GM21390 (cell line): ENCODE measurements around the gene STK11IP.

Source experiments
- ATAC-seq: cut with Tn5 transposase; IDR thresholded peaks from one replicate; pipeline ENCODE4 v1.9.1; 2021; ENCODE audit not compliant: unreplicated experiment

The STK11IP gene

DNA sequence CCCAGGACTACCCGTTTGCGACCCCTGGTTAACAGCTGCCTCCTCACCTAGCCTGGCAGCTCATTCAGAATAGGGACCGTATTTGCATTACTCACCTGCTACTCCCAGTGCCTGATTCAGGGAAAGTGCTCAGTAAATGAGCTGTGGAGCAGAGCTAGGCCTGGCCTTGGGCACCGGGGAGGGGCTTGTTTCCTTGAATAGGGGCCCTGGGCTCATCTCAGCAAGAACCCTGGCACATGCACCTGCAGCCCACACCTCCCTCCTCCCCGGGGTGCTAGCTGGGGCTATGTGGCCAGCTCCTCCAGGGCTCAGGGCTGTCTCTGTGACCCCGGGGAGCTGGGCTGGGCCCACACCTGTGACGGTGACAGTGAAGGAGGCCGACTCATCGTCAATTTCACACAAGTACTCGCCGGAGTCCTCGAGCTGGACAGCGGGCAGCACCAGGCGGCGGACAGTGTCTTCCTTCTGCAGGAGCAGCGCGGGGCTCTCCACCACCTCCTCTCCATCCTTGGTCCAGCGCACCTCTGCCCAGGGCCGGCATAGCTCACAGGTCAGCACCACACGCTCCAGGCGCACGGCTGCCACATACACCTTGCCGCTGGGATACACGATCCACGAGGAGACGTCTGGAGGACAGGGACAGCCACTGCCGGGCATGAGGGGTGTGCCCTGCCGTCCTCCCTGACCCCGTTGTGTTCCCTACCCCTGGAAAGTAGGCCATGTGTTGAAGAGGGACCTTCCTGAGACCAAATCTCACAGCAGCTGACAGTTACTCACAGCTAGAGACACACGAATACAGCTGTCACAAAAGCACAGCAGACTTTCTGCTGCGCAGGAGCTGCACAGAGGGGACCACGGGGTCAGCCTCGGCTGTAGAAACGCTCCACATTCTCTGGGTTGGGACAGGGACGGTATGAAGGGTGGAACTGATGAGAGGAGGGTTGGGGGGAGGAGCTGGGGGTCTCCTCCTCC, 35.3 kb upstream of the STK11IP start:
- no peak for ATAC-seq

DNA sequence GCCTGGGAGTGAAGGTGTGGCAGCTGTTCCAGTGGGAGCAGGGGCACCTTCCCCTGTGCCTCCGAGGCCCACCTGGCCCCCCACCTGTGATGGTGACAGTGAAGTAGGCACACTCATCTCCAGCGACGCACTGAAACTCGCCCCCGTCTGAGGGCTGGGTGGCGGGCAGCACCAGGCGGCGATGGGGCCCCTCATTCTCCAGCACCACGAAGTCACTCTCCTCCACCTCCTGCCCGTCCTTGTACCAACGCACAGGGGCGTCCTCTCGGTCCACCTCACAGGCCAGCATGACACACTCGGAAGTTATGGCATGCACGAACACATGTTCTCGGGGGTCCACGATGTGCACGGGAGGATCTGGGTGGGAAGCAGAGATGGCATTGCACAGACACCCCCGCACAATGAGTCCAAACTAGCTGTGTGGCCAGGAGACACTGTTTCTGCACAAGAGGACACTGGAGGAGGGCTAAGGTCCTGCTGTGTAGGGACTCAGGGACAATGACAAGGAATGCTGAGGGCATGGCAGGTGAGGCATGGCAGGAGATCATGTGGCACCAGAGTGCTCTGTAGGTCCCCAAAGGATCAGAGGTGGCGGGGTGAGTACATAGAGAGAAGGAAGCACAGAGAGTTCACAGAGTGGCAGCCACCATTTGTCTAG, 34.3 kb upstream of the STK11IP start:
- no peak for ATAC-seq

DNA sequence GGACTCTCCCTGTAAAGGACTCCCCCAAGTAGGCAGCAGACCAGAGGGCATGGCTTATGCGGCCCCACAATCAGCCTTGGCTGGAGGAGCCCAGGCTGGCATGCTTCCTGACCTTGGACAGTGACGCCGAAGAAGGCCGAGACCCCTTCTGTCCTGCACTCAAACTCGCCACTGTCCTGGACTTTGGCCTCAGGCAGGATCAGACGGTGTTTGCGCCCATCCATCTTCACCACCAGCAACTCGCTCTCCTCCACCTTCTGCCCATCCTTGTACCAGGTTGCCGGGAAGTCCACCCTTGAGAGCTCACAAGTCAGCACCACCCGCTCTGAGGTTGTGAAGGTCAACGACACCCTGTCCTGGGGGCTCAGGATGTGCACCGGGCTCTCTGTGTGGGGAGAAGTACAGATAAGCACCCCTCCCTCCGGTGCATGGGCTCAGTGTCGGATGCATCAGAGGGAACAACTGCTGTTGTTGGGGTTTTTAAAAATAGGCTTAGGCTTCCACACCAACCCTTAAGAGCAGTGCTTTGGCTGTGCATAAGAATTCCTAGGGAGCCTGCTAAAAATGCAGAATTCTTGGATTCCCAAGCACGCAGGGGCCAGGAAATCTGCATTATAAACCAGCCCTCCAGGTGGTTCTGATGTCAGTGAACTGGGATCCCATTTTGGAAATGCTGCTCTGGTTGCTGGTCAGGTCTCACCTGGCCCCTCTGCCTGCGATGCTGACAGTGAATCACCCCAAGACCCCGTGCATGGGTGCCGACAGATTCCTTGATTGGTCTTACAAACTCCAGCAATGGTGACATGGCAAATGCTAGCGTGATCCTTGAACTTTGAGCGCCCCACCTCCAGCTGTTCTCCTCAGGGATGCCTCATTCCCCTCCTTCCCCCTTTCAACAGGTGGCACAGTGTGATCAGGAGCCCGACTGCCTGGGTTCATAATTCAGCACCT, 32.3 kb upstream of the STK11IP start:
- ATAC-seq: no peak

DNA sequence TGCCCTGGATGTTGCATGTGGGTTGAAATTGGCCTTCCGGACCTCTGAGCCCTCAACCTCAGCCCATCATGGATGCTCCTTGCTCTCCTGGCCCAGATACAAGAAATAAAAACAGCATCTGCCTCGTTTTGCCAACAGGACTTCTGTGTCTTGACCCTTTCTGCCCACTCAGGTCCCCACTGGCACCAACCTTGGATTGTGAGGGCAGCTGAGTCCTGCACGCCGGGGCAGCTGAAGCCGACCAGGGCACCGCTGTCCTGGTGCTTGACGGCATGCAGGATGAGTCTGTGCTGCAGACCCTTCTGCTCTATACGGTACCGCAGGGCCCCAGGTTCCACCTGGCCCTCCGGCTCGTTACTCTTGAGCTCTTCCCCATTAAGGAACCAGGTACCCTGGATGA, 31.0 kb upstream of the STK11IP start:
- ATAC-seq: no peak

DNA sequence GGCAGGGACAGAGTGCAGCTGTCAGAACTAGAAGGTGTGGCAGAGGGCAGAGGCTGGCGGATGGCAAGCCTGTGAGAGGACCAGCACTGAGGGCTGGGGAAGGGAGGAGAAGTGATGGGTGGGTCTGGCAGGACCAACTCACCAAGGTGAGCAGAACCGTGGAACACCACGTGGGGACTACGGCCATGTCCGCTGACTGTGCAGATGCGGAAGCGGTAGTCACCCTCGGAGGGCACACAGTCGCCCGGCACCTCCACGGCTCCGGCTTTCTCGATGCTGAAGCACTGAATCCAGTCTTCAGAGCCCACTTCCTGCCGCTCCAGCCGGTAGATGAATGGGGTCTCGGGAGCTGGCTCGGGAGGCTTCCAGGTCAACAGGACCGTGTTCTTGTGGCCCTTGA, 30.5 kb upstream of the STK11IP start:
- ATAC-seq: no peak

DNA sequence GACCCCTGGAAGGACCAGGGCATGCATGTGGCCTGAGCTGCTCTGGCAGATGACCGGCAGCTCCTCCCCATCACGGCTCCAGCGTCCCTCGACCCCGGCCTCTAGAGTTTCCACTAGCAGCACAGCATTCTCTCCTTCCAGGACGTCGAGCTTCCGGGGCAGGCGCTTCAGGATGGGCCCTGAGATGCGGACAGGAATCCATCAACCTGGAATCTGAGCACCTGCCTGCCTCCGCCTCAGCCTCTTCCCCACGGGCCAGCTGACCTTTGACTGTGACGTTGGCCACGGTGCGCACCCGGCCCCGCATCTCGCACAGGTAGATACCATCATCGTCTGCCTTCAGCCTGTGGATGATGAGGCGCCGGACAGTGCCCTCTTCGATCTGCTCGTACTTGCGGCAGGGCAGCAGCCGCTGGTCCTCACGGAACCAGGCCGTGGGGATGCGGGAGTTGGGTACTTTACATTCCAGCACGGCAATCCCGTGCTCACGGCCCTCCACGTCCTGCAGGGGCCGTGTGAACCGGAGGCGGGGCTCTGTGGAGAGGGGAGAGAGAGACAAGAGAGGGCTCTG, 29.8 kb upstream of the STK11IP start:
- no peak for ATAC-seq

DNA sequence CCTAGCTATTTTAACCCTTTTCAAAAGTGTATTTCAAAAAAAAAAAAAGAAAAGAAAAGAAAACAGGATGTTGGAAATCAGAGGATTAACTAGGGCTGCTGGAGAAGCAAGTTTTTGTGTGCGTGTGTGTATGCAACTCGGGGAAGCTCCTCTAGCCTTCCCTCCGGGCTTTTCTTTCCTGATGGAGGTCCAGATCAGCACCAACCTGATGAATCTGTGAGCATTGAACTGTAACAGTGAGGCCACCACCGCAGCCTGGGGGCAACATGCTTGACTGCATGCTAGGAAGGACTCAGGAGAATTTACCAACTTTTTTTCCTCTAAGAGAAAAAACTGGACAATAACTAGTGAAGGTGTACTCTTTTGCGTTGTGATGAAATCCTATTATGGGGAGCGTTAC, 28.6 kb upstream of the STK11IP start:
- no peak for ATAC-seq

DNA sequence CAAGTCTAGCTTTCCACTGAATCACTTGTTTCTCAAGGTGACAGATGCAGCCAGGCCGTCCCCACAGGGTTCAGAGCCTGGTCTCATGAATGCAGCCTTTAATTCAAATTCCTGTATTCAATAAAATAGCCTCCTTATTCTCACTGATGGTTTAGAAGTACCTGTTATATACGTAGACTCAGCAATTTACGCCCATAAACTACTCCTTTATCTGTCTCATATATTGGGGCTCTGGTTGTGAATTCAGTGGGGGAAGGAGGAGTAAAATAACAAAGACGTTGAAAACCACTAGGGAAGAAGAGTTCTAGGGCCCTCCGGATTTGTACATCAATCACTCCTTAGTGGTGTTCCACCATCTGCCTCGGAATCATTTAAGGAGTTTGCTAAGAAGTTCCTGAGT, 28.0 kb upstream of the STK11IP start:
- no peak for ATAC-seq

DNA sequence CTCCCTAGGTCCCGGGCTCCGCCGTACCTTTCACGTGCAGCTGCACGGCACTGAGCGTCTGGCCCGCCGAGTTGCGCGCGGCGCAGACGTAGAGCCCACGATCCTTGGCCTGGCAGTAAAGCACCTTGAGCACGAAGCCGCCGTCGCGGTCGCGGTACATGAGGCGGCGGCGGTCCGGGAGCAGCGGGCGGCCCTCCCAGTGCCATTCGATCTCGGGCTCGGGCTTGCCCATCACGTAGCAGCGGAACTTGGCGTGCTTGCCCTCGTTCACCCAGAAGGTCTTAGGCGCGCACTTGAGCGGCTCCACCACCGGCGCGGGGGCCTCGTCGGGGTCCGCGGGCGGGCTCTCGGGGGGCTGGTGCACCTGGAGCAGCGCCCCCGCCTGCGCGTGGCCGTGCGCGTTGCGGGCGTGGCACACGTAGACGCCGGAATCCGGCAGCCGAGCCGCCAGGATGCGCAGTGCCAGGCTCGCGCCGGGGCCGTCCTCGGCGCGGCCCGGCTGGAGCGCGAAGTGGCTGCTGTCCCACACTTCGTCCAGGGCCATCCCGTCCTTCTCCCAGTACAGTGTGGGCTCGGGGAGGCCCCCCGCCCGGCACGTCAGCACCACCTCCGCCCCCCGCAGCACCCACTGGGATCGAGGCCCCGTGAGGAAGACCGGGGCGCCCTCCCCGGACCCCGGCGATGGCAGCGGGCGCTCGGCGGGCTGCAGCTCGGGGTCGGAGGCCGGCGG, 27.3 kb upstream of the STK11IP start:
- ATAC-seq: no peak

DNA sequence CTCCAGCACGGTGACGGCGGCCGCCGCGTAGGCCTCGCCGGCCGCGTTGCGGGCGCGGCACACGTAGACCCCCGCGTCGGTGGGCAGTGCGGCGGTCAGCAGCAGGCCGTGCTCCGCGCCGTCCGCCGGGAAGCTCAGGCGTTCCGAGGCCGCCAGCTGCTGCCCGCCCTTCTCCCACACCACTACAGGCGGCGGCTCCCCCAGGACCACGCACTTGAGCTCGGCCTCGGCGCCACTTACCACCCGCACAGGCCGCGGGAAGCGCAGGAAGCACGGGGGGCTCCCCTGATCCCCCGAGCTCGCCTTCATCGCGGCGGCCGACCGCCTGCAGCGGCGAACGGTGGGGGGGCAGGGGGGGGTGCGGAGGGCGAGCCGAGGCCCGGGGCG, 26.7 kb upstream of the STK11IP start:
- ATAC-seq: no peak

DNA sequence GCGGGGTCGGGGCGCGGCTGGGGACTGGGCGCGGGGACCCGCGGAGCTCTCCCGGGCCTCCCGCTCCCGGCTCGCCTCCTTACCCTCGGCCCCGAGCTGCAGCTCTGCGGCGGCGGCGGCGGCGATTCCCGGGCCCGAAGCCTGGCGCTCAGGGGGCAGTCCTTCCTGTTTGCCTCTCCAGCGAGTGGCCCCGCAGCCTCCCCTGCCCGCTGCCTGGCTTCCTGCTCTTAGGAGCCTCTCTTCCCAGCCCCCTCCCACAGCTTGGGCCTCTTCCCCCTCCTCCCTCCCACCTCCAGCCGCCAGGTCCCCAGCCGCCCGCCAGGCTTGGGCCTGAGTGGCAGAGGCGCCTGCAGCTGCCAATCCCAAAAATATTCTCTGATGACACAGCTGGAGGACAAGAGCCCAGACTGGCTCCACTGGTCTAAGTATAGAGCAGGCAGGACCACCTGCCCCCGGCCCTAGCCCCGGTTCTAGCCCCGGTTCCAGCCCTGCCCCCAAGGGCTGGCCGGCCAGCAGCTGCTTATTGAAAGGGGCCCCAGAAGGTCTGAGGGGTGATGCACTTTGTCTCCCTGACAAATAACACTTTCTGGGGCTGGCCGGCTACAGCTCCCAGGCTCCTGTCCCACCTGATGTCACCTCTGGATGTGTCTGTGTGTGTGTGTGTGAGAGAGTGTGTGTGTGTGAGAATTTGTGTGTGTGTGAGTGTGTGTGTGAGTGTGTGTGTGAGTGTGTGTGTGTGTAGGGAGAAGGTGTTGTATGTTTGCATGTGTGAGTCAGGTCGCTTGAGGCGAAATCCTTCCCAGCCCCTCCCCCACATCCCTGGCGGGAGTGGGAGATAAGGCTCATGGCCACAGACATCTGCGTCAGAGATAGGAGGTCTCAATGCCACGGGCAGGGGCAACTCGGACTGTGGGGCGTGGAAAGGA, 26.1 kb upstream of the STK11IP start, which contains the start of gene OBSL1:
TSS of gene OBSL1 (minus strand) at position 229 of the 926 bp plus-strand sequence. CDS start 307 bp downstream, outside the sequence.
- ATAC-seq: no peak

DNA sequence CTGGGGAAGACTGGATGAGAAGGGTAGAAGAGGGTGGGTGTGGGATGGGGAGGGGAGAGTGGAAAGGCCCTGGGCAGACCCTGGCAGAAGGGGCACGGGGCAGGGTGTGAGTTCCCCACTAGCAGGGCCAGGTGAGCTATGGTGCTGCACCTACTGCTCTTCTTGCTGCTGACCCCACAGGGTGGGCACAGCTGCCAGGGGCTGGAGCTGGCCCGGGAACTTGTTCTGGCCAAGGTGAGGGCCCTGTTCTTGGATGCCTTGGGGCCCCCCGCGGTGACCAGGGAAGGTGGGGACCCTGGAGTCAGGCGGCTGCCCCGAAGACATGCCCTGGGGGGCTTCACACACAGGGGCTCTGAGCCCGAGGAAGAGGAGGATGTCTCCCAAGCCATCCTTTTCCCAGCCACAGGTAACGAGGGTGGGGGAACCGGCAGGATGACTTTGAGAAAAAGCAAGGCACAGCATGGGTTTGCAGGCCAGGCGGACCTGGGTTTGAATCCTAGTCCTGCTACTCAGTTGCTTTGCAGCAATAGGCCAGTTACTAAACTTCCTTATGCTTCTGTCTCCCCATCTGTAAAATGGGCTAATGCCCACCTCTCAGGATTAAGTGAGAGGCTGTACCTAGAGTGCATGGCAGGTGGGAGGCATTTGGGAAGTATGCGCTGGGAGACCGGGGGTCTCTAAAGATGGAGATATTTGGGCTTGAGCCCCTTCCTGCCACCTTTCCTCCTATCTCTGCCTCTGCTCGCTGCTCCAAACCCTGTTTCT, 25.2 kb upstream of the STK11IP start, which contains the start of gene INHA:
TSS of gene INHA (plus strand) at position 74 of the 765 bp plus-strand sequence. CDS start at position 139, 65 bp downstream.
- no peak for ATAC-seq

DNA sequence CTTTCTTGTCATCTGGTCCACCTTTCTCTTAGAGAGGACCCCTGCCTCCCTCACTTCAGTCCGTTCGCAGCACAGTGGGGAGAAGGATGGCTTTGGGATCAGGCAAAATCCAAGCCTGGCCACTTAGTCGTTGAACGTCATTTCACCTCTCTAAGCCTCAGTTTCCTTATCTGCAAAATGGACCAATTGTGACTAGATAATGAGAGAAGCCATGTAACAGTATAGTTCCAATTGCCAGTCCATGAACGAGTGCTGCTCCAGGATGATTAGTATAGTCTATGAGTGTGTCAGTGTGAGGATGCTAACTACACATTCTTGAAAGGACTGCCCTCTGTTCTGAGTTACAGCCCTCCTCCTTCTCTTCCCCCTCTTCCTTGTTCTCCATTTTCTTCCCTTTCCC, 24.5 kb upstream of the STK11IP start:
- ATAC-seq: no peak

DNA sequence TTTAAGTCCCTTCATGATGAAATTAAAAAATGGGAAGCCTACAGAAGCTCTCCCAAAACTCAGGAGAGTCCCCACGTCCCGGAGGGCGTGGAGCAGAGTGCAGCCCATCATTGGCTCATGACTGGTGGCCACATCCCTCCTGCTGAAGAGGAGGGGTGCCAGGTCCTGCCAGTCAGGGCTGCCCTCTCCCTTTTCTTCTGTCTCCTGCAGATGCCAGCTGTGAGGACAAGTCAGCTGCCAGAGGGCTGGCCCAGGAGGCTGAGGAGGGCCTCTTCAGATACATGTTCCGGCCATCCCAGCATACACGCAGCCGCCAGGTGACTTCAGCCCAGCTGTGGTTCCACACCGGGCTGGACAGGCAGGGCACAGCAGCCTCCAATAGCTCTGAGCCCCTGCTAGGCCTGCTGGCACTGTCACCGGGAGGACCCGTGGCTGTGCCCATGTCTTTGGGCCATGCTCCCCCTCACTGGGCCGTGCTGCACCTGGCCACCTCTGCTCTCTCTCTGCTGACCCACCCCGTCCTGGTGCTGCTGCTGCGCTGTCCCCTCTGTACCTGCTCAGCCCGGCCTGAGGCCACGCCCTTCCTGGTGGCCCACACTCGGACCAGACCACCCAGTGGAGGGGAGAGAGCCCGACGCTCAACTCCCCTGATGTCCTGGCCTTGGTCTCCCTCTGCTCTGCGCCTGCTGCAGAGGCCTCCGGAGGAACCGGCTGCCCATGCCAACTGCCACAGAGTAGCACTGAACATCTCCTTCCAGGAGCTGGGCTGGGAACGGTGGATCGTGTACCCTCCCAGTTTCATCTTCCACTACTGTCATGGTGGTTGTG, 23.0 kb upstream of the STK11IP start:
- no peak for ATAC-seq

DNA sequence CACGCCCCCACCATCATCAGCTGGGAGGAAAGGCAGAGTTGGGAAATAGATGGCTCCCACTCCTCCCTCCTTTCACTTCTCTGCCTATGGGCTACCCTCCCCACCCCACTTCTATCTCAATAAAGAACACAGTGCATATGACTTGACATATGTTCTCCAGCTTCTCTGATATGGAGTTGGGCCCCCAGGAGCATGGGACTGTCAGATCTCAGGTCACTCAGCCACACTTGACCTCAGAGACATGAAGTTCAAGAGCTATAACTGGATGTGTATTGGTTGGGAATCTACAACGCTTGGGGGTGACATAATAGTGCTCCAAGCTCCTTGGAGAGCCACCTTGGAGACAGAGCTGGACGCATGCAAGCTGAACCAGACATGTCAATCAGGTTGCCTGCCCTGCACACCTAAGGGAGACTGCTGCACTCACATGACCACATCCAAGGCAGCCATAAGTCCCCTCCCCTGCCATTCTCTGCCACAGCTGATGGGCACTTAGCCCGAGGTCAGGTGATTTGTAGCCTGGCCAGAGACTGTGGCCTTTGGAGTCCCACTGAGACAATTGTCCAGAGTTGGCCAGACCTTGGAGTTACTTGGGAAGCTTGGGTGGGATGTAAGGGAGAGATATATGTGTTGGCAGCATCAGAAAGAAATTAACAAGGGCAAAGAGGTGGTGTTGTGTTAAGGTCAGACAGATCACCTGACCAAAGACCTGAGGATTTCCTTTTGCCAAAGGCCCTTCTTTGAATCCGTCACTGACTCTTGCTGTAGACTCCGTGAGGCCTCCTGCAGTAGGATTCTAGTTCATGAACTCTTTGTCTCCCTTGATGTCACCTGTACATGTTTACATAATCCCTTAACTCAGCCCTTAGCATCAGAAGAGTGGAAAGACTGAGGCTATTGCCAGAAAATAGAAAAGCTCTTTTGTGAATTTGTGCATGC, 21.8 kb upstream of the STK11IP start:
- ATAC-seq: no peak
